HG02571 (cell line): ENCODE measurements around the gene AMFR.

Source experiments
- ATAC-seq: cut with Tn5 transposase; IDR thresholded peaks from one replicate; pipeline ENCODE4 v1.9.1; 2021; ENCODE audit warnings: mild to moderate bottlenecking, moderate library complexity; ENCODE audit not compliant: unreplicated experiment

AMFR gene

DNA sequence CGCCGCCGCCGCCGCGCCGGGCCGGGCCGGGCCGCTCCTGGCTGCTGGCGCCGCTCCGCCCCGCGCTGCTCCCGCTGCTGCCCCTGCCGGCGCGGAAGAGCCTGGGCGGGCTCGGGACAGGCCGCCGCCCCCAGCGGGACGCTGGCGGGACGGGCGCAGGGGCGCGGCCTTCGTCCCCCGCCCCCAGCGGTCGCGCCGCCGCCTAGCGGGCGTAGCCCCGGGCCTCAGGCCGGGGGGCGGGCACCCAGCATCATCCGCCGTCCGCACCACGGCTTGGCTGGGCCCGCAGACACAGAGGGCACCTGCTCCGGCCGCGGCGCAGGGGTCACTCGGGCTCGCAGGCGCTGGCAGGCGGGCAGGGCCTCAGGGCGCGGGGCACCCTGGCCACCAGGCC, at the start of gene AMFR:
AMFR (minus strand) TSS at position 107 of the 394 bp plus-strand sequence. CDS start 218 bp downstream, outside the sequence.
- ATAC-seq, result peak; percentile 82

DNA sequence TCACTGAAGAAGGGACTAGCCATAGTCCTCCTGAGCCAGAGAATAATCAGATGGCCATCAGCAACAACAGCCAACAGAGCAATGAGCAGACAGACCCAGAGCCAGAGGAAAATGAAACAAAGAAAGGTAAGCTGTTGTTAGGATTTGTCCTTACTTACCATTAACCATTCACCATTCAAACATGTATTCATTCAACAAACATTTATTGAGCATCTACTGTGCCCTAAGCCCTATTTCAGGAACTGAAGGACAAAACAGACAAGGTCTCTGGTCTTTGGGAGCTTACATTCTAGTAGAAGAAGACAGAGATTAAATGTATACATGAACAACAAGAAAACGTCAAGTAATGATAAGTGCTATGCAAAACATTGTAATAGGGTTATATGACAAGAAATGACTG, 45.3 kb upstream of the AMFR start:
- ATAC-seq, result no peak

DNA sequence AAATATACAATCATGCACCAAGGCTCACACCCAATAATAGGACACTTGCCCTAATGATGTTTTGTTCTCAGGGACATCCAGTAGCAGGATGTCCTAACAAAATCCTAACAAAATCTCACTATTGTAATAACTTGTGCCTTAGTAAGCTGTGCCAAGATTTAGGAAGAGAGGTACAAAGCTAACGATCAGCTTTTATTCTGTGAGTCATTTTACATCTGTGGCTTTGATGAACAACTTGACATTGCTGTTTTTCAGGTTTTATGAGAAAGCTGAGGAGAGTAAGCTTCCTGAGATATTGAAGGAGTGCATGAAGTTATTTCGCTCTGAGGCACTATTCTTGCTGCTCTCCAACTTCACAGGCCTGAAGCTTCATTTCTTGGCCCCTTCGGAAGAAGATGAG, 44.9 kb upstream of the AMFR start:
- ATAC-seq, result no peak

DNA sequence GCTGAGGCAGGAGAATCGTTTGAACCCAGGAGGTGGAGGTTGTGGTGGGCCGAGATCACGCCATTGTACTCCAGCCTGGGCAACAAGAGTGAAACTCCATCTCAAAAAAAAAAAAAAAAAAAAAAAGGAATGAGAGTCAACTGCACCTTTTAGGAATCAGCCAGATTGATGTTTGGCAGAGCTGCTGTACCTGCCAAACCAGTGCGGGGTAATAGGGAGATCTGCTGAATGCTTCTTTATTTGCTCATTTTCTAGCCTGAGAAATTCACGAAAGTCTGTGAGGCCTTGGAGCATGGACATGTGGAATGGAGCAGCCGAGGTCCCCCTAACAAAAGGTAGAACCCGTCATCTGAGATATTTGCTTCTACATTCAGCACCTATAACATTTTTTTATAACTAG, 44.4 kb upstream of the AMFR start:
- ATAC-seq, result no peak

DNA sequence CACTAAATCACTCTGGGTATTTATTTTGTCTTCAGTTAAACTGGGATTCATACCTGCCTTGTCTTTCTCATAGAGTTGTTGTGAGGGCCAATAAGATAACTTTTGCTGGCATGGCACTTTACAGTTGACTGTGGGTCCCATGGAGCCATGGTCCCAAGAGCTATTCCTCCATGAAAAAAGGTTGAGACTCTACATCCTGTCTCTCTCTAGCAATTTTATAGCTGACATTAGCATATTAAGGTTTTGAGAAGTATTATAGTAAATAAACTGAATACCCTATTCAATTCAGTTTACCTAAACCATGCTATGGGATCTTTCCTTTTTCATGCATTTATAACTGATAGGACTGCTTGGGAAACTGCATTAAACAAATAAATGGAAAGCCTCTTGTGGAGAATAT, 43.5 kb upstream of the AMFR start:
- ATAC-seq, result no peak

DNA sequence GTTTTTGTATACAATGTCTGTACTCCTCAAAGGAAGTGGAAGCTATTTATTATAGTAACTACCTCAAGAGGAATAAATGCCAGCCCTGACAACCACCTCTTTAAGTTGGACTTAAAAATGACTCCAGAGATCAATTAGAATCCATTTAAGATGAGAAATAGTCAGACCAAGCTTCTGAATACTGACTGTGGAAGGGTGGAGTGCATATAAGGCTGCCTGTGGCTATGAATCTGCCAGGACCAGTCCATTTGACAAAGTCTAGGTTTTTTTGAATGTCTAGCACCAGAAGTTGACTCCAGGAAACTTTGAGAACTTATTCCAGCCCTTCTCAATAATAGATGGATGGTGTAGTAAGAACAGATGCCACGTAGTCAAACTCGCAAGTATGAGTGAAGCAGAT, 41.0 kb upstream of the AMFR start:
- ATAC-seq, result no peak

DNA sequence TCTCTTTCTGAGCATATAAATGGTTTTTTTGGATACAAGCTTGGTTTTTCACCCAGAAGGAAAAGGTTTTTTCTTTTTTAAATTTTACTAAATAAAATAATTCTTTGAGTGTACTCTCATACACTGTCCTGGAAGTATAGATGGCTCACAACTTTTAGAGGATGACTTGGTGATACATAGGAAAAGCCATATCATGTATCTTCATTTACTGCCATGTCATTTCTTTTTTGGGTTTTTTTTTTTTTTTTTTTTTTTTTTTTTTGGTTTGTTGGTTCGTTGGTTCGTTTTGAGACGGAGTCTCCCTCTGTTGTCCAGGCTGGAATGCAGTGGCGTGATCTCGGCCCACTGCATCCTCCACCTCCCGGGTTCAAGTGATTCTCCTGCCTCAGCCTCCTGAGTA, 37.8 kb upstream of the AMFR start:
- no peak for ATAC-seq

DNA sequence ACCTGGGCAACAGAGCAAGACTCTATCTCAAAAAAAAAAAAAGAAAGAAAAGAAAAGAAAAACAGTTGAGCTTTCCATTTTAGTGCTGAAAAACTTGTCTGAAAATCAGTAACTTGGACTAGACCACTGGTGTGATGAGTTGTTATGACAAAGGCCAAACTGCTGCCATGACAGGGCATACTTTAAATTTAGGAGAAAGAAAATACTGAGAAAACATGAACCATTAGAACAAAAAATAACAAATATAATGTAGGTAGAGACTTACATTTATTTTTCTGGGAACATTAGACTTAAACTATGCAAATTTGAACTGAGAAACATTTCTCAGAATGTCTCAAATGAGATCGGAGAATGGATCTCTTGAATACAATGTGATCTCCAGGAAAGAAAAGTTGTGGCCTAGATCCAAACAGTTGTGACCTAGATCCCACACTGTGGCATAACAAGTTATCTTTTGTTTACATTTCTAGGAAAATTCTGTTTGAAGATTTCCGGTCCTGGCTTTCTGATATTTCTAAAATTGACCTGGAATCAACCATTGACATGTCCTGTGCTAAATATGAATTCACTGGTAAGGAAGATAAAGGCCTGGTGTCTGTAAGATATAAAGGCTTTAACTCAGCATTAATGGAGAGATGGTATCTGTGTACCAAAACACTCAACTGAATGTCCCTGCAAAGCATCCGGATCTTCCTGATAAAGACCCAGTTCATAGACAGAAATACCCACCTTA, 36.9 kb upstream of the AMFR start:
- no peak for ATAC-seq

DNA sequence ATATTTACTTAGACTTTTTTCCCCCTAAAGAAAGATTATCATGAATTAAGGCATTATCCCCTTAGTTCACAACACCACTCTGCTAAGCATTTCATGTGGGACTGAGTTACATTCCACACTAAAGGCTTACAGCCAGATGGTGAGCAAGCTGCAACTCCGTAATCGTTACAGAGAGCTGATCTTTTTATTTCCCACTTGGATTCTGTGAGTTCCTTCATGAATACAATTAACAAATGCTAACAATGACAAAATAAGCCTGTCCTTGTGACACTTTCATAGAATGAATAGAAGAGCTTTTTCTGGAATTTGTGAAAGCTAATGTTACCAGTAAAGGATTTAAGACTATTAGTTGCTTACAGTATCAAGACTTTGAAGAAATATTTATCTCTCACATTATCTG, 34.8 kb upstream of the AMFR start:
- ATAC-seq, result no peak

DNA sequence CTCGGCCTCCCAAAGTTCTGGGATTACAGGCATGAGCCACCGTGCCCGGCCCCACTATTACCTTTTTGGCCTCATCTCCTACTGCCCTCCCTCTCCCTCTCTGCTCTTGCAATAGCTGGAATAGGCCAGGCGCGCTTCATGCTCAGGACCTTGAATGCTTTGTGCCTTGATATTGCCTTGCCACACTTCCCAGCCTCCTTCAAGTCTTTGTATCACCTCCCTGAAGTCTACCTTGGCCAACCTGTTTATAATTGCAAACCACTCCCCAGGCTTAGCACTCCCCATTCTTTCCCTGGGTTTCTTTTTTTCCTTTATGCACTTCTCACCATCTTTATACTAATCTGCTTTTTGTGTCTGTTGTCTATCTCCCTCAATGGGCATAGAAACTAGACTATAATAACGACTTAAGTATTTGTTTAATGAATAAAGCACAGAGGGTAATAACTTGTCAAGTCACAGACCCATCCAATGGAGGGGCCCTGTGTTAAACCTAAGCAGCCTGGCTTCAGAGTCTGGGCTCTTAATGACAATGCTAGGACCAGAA, 32.7 kb upstream of the AMFR start:
- no peak for ATAC-seq

DNA sequence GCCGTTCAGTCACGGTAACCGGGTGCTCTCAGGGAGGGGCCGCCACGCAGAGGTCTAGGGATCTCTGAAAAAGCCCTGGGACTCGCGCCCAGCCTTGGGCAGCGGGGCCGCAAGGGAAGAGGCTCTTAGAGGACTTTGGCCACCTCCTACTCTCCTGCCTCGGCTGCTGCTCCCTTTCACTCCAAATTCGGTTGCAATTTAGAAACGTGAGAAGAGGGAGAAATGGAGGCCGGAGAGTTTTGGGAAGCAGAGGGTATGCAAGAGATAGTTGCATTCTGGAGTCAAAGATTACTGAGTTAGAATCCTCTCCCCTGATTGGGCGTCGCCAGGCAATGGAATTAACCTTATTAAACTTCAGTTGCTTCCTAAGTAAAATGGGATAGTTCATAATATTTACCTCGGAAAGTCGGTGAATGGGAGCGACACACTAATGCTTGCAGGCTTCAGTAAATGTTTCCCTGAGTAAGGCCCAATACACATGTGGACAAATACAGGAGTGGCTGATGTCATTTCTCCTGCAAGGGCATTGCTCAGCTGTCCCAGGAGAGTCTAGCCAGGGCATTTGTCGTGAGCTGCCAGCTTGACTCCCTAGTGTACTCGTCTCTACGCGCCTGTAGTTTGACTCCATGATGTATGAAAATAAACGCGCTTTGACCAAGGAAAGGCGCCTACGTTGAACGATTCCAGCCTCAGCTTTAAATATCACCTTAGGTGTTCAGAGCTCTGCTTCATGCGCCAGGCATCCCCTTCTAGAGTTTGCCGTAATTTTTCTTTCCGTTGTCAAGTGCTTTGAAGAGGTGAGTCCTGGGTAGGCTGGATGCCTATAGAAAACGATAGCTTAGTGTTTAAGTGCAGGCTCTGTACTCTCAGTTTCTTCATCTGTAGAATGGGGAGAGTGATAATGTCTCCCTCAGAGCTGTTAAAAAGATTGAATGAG, 26.7 kb upstream of the AMFR start:
- ATAC-seq, result peak; percentile 26

DNA sequence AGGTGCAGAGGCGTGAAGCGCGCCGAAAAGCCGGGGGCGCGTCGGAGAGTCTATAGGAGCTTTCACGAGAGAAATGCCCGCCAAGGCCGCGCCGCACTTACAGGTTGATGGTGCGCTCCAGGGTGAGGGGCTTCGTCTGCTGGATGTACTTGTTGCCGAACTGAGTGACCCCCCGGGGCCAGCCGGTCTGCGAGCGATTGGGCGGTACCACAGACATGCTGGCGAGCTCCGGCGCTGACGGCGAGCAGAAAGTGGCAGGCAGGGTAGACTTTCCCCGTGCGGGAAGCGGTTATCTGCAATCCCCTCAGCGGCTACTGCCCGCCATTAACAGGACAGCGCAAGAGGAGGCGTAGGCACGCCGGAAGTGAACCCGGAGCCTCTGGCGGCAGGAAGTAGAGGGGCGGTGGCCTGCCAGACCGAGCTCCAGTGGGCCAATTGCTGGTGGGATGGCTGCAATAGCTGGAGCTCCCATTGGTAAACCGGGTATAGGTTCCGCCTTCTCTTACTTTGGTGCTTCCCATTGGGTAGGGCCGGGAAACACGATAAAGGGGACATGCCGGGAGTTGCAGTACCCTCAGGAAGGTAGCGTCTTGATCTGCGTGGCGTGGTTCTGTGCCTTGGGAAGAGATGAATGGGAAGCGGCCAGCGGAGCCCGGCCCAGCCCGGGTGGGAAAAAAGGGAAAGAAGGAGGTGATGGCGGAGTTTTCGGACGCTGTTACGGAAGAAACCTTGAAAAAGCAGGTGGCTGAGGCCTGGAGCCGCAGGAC, 25.8 kb upstream of the AMFR start, which contains the start of the genes NUDT21 and OGFOD1:
NUDT21 (minus strand) TSS at position 347 of the 767 bp plus-strand sequence; CDS start at position 217, 130 bp downstream.
OGFOD1 (plus strand) TSS at position 569 of the 767 bp plus-strand sequence; CDS start at position 628, 59 bp downstream.
- ATAC-seq, result peak; percentile 98

DNA sequence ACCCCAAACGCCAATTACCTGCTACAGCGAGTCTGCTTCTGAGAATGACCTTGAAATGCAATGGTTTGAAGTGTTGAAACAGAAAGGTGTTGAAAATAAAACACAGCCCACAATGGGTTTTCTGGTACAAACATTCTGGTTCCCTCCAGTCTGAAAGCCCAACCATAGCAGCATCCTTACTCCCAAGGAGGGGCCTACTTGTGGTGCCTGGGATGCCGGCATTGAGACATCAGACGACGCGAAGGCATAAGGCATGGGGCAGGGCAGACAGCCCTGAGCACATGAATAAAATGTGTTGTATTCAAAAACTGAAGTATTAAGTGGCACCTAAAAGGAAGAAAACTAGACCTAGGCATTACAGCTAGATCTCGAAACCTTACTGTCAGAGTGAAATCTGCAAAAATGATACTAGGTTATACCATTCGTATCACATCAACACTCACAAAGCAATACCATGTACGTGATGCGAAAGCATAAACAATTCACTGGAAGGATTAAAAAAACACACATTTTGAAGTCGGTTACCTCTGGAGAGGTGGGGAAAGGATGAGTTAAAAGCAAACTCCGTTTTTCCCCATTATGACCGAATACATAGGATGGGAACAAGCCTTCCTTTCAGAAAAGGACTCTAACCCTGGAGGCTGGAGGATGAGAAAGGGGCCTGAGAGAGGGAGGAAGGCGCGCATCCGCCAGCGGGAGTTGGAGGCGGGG, 25.1 kb upstream of the AMFR start:
- ATAC-seq, result no peak

DNA sequence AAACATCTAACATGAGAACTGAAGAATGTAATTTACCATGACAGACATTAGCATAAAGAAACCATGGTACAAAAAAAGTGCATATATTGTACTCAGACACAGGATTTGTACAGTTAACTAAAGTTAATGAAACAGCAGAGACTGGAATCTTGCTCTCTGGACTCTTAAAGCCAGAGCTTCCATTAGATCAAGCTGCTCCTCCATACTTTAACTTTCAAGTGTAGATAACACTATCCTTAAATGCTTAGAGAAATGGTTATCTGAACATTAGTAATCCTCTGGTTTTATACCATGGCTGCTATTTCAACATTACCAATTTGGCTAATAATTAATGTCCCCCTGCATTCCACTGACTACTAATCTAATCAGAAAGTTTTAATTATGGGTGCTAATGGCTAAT, 22.7 kb upstream of the AMFR start:
- no peak for ATAC-seq

DNA sequence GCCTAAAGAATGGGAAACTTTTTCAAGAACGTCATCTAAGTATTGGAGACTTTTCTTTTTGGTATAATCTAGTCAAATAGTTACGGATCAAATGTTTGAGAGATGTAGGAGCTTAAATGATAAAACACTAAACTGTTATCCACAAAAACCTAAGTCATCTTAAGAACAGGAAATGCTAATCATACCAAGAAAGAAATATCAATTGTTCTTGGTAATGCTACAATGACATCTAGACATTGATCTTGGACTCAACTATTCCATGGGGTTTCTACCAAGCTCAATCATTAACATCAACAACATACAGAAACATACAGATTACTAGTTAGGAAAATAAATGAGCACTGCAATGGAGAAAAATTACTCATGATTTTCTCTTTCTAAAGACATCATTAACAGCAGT, 21.9 kb upstream of the AMFR start:
- no peak for ATAC-seq

DNA sequence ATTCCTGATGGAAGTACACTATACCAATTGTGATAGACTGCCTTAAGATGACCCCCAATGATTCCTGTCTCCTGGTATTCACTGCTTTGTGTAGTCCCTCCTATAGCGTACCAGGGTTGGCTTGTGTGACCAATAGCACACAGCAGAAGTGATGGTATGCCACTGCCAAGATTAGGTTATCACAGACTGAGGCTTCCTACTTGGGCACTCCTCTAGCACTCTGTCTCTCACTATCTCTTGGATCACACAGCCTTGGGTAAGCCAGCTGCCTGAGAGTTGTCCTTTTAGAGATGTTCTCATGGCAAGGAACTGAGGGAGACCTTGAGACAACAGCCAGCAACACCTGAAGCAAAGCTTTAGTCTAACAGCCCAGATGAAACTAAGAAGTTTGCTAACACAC, 12.7 kb upstream of the AMFR start:
- no peak for ATAC-seq

DNA sequence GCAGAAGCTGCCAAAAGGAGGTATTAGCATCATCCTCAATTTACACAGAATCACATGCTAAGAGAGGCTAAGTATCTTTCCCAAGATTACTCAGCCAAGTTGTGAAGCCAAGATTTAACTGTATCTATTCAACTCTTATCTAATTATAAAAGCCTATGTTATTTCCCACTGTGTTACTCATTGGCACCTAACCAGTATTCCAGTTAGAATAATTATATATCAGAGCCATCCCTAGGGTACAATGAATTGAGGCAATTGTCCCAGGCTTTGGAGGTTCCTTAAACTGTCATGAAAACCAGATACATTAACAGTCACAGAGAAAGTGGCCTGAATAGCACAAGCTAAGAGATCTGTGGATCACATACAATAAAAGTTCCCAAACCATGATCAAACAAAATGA, 10.9 kb upstream of the AMFR start:
- no peak for ATAC-seq

DNA sequence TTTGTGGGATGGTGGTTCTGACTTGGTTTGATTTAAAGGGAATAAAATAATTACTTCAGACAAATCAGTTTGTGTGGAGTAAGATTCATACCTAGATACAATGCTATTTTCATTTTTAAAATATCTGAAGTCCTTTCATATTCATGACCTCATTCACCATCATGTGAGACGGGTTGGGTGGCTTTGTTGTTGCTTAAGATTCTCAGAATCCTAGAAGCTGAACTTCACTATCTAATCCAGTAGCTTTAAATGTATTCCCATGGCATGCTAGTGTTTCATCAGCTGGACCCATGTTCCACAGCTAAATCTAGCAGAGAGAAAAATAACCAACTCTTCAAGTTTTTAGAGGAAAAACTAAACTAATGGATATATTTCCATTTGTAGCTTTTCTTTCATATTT, 2.7 kb upstream of the AMFR start:
- no peak for ATAC-seq

DNA sequence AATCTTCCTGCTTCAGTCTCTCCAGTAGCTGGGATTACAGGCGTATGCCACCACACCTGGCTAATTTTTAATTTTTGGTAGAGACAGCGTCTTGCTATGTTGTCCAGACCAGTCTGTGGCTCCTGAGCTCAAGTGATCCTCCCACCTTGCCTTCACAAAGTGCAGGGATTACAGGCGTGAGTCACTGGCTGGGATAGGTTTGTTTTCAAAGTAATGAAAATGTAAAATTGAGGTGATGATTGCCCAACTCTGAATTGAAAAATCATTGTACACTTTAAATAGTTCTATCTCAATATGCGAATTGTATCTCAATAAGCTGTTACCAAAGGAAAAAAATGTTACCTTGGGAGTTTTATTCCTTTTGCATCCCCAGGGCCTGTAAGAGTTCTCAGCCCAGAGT, 1.2 kb upstream of the AMFR start:
- no peak for ATAC-seq

DNA sequence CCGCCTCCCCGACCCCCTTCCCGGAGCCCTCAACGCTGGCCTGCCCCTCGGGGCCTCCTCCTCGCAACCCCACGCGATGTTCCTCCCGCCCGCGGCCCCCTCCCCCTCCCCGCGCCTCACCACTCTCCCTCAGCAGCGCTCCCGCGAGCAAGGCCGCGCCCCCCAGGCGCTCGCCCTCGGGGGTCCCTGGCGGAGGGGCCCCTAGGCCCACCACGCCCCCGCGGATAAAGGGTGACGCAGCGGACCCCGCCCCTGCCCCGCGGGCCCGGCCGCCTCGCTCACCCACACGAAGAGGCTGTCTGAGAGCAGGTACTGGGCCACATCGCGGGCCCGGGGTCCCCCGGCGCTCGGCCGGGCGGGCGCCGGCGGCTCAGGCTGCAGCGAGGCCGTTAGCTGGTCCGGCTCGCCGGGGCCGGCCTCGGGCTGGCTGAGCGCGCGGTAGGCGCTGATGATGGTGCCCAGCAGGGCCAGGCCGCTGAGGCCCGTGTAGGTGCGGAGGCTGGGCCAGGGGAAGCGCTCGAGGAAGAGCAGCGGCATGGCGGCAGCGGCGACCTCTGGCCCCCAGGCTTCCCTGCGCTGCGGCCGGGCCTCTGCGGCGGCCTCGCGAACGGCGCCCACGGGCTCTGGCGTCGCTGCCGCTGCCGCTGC, 430 bp downstream of the AMFR start:
- ATAC-seq, result peak; percentile 30
